Measurements from ENCODE around the gene SIRPB2. TPM values are rescaled to one million over a fixed set of nuclear protein-coding genes. Genes with fewer than 3 reads are reported as not detected.
A peak's percentile ranks its signal among the peaks of the same experiment; 100 is the strongest.

The SIRPB2 gene
- total RNA-seq, 4 donors from 2014 or later = 3.9 to 28.5 (median 10.5) TPM

GRCh38 chr20:1468117-1468624 is 23.0 kb downstream of the SIRPB2 start:
- Histone ChIP-seq H3K4me1 (peaks cover 0 to 59% (median 34%) of the 10 kb centered on the region in 4 donors), H3K36me3 (peaks cover 0 to 15% (median 0%) of the 10 kb centered on the region in 3 donors), H3K27ac (peak overlapping the region in 1 of 4 donors; percentile 13), H3K9me3 (no peaks in the 10 kb centered on the region), H3K4me3 (peak overlapping the region in 1 of 4 donors; percentile 75), H3K27me3 (no peaks in the 10 kb centered on the region)
- no peak for DNase-seq (ENCODE audit: low spot score in 2 of 2)
- TF ChIP-seq CTCF (IDR thresholded peaks at IDR 0.05) (no peak), EP300 (IDR thresholded peaks at IDR 0.05) (no peak), POLR2A (IDR thresholded peaks at IDR 0.05) (no peak)
- WGBS, 2 donors = 74 to 77% methylated on average over 7 of the region's 7 CpGs

GRCh38 chr20:1467355-1468116 is 23.7 kb downstream of the SIRPB2 start:
- peak overlapping the region in 3 of 4 donors; percentile 13 to 91 (median 81) for H3K27ac ChIP-seq
- peaks cover 0 to 20% (median 0%) of the 10 kb centered on the region in 3 donors for H3K36me3 ChIP-seq
- H3K27me3 ChIP-seq = no peaks in the 10 kb centered on the region
- TF ChIP-seq EP300 (IDR thresholded peaks at IDR 0.05) (no peak), POLR2A (IDR thresholded peaks at IDR 0.05) (no peak), CTCF (IDR thresholded peaks at IDR 0.05) (no peak)
- DNase-seq (ENCODE audit: low spot score in 2 of 2) = peak in 1 of 2 donors; percentile 24
- H3K4me3 ChIP-seq = peak overlapping the region in 2 of 4 donors; percentile 75 to 95
- H3K9me3 ChIP-seq = no peaks in the 10 kb centered on the region
- WGBS, 2 donors = 62 to 66% methylated on average over 22 of the region's 22 CpGs
- H3K4me1 ChIP-seq = peaks cover 0 to 65% (median 34%) of the 10 kb centered on the region in 4 donors

- no peaks in the 10 kb centered on the region for H3K27me3 ChIP-seq
- peaks cover 0 to 70% (median 34%) of the 10 kb centered on the region in 4 donors for H3K4me1 ChIP-seq
- DNase-seq (ENCODE audit: low spot score in 2 of 2) = no peak
- WGBS, 2 donors = 5 to 10% methylated on average over 6 to 7 of the region's 7 CpGs
- H3K9me3 ChIP-seq = no peaks in the 10 kb centered on the region
- H3K4me3 ChIP-seq = peak overlapping the region in 2 of 4 donors; percentile 75 to 95
- TF ChIP-seq POLR2A (IDR thresholded peaks at IDR 0.05) (no peak), EP300 (IDR thresholded peaks at IDR 0.05) (no peak), CTCF (IDR thresholded peaks at IDR 0.05) (peak in 1 of 5 experiments; percentile 2)
- peak overlapping the region in 3 of 4 donors; percentile 50 to 91 (median 81) for H3K27ac ChIP-seq
- H3K36me3 ChIP-seq = peaks cover 0 to 26% (median 0%) of the 10 kb centered on the region in 3 donors
Observed at GRCh38 chr20:1467082-1467354, 24.2 kb downstream of the SIRPB2 start.

GRCh38 chr20:1466211-1467081 is 24.8 kb downstream of the SIRPB2 start, which contains the start of gene NSFL1C:
TSS of gene NSFL1C (minus strand) at chr20:1466849. CDS start at chr20:1466824, 25 bp downstream.
- no peaks in the 10 kb centered on the region for H3K27me3 ChIP-seq
- H3K36me3 ChIP-seq = peaks cover 0 to 31% (median 3%) of the 10 kb centered on the region in 3 donors
- TF ChIP-seq EP300 (IDR thresholded peaks at IDR 0.05) (peak in 1 of 2 donors; percentile 81), POLR2A (IDR thresholded peaks at IDR 0.05) (peak; percentile 43), CTCF (IDR thresholded peaks at IDR 0.05) (peak; percentile 97 to 99 (median 99))
- peak; percentile 85 to 86 for DNase-seq (ENCODE audit: low spot score in 2 of 2)
- H3K4me3 ChIP-seq = peak within 1 kb of the TSS; percentile 75 to 95 (median 91)
- H3K4me1 ChIP-seq = peaks cover 0 to 76% (median 34%) of the 10 kb centered on the region in 4 donors
- H3K9me3 ChIP-seq = no peaks in the 10 kb centered on the region
- 0 to 1% methylated on average over 29 to 72 of the region's 104 CpGs for WGBS, 2 donors
- H3K27ac ChIP-seq = peak within 1 kb of the TSS; percentile 50 to 91 (median 82)

Data from tibial nerve (tissue), 4 donors.